ENCODE data around the gene TSG101. TPM values are rescaled to one million over a fixed set of nuclear protein-coding genes. Genes with fewer than 3 reads are reported as not detected.

Gene TSG101
- polyA plus RNA-seq, 1 donor: 103 TPM

DNA sequence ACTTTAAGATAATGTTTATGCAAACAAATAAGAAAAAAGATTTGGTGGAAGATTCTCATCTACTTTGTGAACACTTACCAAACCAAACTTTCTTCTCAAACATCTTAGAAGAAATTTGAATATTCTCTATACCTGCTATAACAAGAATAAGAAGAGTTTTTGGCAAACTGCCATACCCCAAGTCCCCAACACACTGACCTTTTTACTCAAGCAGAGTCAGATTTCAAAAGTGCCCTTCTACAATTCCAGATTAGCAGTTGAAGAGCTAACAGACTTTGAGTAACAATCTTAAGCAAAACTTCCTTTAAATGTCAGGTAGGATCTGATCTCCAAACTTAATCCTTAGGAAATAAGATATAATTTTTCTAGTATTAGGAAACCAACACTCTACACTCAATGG lies 33.9 kb downstream of the TSG101 start:
- DNase-seq: no peak

DNA sequence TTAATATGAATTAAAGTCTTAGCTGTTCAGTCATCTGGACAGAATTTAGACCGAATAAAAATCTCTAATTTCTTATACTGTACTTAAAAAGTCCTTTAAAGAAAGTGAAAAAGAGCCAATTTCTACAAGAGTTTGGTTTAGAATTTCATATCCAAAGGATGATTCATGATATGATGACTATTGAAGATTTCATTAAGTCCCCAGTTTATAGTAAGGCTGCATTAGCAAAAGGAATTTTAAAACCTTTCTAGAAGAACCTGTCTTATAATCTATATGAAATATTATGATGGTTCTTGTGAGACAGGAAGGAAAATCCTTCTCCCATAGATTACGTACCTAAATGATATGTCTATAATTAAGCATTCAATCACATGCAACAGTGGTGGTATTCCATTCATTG lies 34.8 kb downstream of the TSG101 start:
- DNase-seq: no peak

DNA sequence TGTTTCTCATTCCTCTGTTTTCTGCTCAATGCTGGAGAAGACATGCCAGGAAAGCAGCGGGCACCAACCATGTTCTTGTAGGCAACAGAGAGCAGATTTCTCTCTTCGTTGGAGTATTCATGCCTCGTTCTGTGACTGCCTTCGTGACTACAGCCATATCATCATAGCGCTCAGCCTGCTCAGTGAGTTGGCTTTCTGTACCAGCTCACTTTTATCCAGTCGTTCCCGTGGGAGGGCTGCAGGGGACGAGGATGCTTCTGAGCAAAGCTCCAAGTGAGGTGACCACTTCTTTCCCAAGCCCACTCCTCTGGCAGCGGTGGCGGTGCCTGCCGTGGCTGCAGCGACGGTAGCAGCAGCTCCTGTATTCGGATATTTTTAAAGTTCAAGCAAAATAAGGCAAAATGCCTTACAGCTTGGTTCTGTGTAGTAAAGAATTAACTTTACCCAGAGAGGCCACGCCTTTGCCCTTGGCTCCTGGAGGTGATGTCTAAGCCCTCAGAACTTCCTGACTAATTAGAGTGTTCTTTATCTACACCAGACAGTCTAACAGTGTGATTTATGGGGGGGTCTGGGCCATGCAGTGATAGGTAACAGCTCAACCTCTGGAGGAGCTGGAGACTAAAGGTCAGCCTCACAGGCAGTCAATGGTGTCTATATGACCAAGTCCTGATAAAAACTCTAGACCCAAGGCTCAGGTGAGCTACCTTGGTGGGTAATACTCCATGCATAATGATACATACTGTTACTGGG lies 35.8 kb downstream of the TSG101 start:
- no peak for DNase-seq

DNA sequence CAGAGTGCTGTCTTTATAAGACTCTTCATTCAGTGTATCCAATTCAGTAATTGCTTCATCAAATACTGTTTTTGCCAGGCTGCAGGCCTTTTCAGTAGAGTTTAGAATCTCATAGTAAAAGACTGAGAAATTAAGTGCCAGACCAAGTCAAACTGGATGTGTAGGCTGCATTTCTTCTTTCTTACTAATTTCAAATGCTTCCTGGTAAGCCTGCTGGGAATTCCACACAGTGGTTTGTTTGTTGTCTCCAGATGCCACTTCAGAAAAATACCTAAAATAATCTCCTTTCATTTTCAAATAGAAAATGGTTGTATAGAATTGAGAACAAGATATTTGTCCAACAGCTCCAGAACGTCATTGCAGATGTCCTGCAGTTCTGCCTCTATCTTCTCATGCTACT lies 36.4 kb downstream of the TSG101 start:
- no peak for DNase-seq

DNA sequence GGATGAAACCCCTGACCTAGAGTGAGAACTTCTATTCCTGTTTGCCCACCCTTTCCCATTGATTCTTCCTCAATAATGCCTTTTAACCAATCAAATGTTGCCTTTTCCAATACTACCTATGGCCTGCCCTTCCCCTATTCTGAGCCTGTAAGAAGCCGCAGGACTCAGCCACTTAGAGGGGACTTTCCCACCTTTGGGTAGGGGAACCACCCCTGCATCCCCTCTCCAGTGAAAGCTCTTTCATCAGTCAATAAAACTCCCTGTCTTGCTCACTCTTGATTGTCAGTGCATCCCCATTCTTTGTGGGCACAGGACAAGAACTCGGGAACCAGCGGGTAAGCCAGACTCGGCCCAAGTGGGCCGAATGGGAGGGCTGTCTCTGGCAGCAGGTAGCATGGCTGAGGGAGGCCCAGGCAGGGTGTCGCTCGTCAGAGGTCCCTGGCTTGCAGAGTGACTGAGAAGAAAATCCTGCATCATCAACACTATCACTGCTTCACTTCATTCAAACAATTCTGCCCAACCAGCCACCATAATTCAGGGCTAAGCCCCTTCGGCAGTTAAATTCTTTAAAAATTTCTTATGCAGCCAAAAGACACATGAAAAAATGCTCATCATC lies 40.7 kb downstream of the TSG101 start:
- DNase-seq: no peak

DNA sequence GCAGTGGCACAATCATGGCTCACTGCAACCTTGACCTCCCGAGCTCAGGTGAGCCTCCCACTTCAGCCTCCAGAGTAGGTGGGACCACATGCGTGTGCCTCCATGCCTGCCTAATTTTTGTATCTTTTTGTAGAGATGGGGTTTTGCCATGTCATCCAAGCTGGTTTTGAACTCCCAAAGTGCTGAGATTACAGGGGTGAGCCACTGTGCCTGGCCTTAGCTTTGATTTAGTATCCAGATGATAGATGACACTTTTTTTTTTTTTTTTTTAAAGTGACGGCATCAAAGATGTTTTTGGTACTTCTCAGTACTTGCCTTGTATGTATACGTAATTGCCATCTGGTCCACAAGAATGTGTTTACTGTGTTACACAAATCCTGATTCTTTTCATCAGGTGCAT lies 47.7 kb downstream of the TSG101 start:
- no peak for DNase-seq

DNA sequence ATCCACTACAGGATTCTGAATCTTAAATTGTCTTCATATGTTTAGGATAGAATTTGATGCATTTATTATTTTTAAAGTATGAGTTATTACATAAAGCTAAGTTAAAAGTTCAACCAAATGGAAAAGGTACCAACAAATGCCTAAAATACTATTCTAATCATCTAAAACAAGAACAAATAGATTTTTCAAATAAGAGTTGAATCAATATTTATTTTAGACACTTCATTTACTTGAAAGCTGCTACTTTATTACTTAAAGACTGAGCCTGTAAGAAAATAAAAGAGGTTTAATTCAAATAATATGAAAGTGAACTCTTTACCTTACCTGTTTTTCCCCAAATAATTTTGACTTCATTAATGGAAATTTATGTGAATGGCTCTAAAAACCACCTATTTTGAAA lies 54.2 kb downstream of the TSG101 start:
- no peak for DNase-seq

DNA sequence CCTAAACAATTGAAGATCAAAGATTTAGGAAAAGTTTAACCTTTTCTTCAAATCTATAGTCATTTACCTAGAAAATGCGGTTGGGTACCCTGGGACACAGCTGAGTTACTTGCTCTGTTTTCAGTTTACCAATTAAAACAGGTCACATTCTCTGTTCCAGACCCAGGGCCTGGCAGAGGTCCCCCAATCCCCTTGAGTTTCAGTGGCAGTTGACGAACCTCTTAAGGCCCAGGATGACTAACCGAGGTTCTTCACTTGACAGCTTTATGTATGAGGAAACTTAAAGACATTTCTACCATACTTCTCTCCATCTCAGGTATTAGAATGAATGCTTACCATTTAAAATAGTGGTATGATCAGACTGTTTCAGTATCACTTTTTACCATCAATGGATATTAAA lies 54.7 kb downstream of the TSG101 start:
- no peak for DNase-seq

DNA sequence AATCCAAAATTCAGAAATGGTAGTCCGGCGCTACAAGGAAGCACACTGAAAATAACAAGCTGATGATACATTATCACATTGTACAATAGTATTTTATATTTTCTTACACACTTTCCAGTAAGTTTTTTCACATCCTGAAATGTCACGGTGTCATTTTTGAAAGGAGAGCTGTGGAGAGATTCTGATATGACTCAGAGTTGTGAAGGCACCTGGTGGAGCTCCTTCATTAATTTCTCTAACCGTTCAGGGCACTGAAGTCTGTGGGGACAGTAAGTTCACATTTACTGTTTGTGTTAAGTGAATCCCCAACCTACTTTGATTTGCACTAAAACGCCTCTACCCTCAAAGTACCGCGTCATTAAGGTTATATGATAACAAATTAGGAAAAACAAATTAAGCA lies 57.8 kb downstream of the TSG101 start:
- DNase-seq: no peak

DNA sequence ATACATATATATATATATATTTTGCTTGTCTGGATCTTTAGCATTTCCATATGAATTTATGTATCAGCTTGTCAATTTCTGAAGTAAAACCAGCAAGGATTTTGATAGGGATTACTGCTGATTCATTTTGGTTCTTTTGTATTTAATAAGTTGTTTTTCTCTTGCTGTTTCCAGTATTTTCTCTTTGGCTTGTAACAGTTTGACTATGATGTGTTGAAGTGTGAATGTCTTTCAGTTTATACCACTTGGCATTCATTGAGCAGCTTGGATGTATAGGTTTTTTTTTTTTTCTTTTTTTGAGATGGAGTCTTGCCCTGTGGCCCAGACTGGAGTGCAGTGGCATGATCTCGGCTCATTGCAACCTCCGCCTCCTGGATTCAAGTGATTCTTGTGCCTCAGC lies 58.7 kb downstream of the TSG101 start:
- no peak for DNase-seq

DNA sequence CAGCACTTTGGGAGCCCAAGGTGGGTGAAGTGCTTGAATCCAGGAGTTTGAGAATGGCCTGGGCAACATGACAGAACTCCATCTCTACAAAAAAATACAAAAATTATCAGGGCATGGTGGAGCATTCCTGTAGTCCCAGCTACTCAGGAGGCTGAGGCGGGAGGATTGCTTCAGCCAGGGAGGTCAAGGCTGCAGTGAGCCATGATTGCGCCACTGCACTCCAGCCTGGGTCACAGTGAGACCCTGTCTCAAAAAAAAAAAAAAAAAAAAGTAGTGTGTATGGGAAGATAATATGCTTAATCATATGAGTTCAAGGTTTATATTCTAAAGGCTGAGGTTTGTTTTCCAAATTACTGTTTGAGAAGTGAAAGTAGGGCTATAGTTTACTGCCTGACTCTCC lies 60.3 kb downstream of the TSG101 start:
- no peak for DNase-seq

DNA sequence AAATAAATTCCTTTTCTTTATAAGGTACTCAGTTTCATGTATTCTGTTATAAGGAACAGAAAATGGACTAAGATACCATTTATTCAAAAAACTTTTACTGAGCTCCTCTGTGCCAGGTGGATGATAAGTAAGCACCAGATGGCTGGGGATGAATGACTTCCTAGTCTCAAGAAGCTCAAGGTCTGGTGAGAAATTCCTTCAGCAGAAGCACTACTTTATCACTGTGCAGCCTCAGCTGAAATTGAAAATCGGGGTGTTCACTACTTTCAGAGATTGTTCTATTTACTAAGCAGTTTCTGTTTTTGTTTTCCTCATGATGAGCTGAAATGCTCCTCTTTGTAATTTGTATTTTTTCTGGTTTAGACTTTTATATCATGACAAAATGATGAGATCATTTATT lies 63.3 kb downstream of the TSG101 start:
- no peak for DNase-seq

DNA sequence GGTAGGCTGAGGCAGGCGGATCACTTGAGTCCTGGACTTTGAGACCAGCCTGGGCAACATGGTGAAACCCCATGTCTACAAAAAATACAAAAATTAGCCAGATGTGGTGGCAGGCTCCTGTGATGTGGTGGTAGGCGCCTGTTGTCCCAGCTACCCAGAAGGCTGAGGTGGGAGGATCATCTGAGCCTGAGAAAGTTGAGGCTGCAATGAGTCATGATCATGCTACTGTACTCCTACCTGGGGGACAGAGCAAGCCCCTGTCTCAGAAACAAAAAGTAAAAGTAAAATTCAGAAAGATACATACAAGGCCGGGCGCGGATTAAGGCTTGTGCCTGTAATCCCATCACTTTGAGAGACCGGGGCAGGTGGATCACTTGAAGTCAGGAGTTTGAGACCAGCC lies 64.8 kb downstream of the TSG101 start:
- no peak for DNase-seq

DNA sequence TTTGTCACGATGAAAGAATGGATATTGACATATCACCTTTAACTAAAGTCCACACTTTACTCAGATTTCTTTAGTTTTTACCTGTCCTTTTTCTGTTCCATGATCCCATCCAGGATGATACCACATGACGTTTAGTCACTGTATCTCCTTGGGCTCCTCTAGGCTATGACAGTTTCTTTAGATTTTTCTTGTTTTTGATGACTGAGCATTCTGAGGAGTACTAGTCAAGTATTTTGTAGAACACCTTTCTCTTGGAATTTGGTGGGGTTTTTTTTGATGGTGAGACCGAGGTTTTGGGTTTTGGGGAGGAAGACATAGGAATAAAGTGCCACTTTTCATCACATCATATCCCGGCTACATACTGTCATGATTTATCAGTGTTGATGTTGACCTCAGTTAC lies 67.1 kb downstream of the TSG101 start:
- no peak for DNase-seq

DNA sequence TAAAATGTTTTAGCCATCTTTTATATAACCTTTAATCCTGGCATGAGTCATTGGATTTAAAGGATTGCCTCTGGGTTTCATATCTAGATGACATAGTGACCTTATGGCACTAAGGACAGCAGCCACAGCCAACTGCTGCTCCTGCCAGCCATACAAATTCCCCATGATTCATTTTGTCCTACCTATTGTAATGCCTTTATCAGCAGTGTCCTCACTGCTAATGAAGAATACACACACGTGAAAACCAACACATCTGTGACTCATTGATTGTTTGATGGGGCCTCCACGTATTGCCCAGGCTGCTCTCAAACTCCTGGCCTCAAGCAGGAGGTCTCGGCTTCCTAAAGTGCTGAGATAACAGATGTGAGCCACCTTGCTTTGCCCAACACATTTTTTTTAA lies 69.3 kb downstream of the TSG101 start:
- DNase-seq: no peak

DNA sequence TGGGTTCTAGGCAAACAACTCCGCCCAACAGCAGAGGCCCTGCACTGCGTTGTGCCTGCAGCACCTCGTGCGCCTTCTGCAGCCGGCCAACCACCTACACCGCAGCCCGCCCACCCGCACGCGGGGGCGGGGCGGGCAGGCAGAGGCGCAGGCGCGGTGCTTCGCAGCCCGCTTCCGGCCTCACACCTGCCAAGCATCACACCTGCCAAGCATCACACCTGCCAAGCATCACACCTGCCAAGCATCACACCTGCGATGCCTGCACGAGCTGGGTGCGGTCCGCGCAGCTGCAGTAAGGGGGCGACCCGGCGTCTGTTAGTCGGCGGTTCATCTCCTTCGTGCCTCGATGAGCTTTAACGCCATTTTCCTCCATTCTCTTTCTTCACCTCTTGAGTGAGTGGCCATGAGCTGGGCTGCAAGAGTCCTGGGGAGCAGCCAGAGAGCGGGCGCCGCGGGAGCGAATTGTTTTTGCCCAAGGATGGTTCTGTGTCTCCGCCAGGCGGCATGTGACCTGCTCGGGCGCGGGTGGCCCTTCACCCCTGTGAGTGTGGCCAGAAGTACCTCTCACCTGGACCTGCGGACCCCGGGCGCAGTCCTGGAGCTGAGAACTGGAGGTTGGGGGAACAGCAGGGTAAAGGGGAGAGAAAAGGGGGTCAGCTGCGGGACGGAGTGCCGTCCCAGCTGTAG lies 70.9 kb downstream of the TSG101 start, which contains the start of gene LDHAL6A:
TSS of gene LDHAL6A (plus strand) at position 171 of the 687 bp plus-strand sequence. CDS start 825 bp downstream, outside the sequence.
- no peak for DNase-seq

DNA sequence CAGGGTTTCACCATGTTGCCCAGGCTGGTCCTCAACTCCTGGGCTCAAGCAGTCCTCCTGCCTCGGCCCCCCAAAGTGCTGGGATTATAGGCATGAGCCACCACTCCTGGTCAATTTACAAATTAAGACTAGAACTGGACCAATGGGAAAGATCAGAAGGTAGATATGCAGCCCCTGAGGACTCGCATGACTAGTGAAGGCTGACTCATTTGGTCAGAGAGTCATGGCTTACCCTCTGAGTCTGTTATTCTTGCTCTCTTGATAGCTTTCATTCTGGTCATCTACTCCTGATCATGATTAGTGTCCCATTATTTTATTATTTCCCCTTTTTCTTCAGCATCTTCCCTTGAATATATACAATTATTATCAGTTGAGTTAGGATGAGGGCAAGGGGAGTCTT lies 73.8 kb downstream of the TSG101 start:
- DNase-seq: no peak

DNA sequence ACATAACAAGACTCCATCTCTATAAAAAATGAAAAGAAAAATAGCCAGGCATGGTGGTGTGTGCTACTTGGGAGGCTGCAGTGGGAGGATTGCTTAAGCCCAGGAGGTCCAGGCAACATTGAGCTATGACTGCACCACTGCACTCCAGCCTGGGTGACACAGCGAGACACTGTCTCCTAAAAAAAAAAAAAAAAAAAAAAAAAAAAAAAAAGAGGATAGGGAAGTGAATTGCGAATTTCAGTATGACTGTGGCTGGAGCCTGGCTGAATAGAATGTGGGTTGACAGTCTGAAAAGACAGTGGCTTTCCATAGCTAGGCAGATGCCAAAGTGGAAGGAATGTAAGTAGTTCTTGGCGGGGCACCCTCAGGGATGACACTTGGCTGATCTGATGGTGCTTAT lies 77.5 kb downstream of the TSG101 start:
- no peak for DNase-seq

DNA sequence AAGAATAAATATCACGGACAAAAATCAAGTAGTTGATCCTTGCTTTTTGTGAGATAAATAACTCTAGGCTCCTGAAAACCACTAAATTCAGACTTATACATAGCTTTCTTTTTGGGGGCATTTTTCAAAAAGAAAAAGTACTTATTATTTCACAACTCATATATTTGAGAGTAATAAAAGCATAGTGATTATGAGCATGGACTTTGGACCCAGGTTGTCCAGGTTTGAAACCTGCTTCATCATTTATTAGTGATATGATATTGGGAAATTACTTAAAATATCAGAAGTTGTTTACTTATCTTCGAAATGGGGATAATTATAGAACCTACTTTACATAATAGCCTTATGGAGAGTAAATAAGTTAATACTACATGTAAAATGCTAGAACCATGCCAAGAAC lies 88.1 kb downstream of the TSG101 start:
- no peak for DNase-seq
